GM12865 (cell line): Measurements from ENCODE around the gene UBIAD1.
"Not testable (repeated sequence)": the region's sequence is repeated elsewhere in the genome, so short reads cannot be mapped to it uniquely, and the experiment has no call there.

Source experiments
- DNase-seq: peaks from one replicate; pipeline ENCODE4 v3.0.0; 2010; ENCODE audit warnings: low read depth
- H3K4me3 ChIP-seq: 2 replicates; pipeline ENCODE4 v1.5.1; 2011; ENCODE audit warnings: mild to moderate bottlenecking, low read depth, low read length, control low read depth
- TF ChIP-seq, protein P1 (sequence below): IDR thresholded peaks from 2 replicates; pipeline ENCODE4 v1.5.1; 2011; ENCODE audit warnings: low read length, control low read depth, low read depth, inconsistent platforms; ENCODE audit not compliant: insufficient read depth; ENCODE audit errors: missing control alignments

UBIAD1 gene

DNA sequence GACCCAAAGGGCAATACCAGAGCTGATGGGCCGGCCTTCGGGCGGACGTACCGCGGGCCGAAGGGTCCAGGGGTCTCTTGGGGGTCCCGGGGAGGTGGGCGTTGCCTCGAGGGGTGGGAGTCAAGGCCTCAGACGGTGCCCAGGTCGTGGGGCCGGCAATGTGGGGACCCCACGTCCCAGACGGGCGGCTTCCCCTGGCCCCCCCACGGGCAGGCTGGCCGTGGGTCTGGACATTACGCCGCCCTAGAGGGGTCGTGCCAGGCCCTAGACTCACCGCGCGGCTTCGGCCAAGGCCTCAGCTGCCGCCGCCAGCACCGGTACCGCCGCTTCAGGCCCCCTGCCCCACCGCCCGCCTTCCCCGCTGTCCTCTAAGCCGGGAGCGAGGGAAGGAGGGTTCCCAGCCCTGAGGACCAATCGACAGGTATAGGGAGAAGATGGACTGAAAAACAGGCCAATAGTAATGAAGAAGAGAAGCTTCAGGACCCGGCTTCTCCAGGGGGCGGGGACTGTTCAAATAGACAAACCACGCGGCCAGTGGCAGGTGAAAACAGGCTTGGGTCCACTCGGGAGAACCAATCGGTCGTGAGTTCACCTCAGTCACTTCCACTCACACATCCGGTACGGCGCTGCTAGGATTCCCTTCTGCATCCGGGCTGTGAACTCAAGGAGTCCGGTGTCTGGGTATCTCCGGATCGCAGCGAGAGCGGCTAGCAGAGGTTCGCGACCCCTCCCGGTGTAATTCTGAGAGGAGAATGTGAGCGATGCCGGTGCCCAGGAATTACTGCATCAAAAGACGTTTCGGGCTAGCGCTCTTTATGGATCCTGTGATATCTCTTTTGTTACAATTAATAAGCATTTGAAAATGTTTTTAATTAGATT lies 10.6 kb upstream of the UBIAD1 start, which contains the start of gene MTOR:
Gene MTOR, minus strand, starts transcription at position 381 of the 879 bp plus-strand sequence. CDS start 3,142 bp downstream, outside the sequence.
- peak; percentile 100 for DNase-seq
- H3K4me3 ChIP-seq: peak within 1 kb of the TSS; percentile 97
- TF ChIP-seq, protein P1, sequence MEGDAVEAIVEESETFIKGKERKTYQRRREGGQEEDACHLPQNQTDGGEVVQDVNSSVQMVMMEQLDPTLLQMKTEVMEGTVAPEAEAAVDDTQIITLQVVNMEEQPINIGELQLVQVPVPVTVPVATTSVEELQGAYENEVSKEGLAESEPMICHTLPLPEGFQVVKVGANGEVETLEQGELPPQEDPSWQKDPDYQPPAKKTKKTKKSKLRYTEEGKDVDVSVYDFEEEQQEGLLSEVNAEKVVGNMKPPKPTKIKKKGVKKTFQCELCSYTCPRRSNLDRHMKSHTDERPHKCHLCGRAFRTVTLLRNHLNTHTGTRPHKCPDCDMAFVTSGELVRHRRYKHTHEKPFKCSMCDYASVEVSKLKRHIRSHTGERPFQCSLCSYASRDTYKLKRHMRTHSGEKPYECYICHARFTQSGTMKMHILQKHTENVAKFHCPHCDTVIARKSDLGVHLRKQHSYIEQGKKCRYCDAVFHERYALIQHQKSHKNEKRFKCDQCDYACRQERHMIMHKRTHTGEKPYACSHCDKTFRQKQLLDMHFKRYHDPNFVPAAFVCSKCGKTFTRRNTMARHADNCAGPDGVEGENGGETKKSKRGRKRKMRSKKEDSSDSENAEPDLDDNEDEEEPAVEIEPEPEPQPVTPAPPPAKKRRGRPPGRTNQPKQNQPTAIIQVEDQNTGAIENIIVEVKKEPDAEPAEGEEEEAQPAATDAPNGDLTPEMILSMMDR: peak; percentile 10

DNA sequence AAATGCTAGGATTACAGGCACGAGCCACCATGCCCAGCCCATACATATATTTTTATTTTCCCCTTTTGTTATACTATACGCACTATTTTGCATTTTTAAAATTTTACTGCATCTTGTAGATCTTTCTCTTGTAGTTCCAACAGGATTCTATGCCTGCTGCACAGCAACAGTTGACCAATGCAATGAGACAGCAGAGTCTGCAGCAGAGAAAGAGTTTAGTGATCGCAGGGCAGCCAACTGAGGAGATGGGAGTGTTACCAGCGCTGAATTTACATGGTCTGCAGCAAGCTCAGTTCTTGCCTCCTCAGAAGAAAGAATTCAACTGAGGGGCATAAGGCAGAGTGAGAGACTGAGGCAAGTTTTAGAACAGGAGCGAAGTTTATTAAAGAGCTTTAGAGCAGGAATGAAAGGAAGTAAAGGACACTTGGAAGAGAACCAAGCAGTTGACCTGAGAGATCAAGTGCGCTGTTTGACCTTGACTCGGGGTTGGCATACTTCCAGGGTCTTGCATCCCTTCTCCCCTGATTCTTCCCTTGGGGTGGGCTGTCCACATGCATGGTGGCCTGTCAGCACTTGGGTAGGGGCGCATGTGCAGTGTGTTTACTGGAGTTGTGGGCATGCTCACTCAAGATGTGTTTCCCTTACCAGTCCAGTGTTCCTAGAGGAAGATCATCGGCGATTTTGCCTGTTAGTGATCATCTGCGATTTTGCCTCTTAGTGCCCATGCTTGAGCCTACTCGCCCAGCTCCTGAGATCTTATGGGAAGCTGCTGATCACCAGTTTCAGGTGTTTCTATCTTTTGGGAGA lies 6.5 kb upstream of the UBIAD1 start:
- DNase-seq: no peak
- no peak overlapping the region for H3K4me3 ChIP-seq
- TF ChIP-seq, protein P1: no peak

DNA sequence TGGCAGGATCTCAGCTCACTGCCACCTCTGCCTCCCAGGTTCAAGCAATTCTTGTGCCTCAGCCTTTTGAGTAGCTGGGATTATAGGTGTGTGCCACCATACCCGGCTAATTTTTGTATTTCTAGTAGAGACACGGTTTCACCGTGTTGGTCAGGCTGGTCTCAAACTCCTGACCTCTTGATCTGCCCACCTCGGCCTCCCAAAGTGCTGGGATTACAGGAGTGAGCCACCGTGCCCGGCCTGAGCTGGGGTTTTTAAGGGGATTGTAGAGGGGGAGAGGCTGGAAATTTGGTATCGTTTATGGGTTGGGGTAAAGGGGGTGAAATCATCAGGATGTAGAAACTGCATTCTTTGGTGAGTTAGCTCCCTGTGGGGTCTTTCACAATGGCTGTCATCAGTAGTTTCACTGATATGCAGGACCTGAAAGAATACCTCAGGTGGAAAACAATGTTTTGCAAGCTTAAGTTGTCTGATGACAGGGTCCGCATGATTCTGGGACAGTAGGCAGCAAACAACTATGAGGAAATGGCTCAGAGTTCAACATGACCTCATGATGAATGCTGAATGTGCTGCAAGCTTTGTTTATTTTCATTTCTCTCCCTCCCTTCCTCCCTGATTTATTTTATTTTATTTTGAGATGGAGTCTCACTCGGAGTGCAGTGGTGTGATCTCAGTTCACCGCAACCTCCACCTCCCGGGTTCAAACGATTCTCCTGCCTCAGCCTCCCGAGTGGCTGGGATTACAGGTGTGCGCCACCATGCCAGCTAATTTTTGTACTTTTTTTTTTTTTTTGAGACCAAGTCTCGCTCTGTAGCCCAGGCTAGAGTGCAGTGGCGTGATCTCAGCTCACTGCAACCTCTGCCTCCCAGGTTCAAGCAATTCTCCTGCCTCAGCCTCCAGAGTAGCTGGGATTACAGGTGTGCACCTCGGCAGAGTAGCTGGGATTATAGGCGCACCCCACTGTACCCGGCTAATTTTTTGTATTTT lies 5.4 kb upstream of the UBIAD1 start:
- H3K4me3 ChIP-seq, DNase-seq: not testable (repeated sequence)

DNA sequence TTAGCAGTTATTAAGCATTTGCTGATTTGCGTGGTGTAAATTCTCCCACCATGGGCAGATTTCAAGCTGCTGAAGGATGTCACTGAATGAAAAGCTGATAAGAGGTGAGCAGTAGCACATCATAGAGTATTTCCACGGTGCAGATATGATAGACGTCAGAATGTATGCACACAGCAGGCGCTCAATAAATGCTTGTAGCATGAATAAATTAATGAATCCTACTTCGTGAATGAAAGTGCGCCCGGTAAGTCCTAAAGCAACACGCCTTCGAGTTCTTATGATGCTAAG lies 510 bp upstream of the UBIAD1 start:
- H3K4me3 ChIP-seq: peak overlapping the region; percentile 43
- no peak for DNase-seq
- TF ChIP-seq, protein P1: no peak

DNA sequence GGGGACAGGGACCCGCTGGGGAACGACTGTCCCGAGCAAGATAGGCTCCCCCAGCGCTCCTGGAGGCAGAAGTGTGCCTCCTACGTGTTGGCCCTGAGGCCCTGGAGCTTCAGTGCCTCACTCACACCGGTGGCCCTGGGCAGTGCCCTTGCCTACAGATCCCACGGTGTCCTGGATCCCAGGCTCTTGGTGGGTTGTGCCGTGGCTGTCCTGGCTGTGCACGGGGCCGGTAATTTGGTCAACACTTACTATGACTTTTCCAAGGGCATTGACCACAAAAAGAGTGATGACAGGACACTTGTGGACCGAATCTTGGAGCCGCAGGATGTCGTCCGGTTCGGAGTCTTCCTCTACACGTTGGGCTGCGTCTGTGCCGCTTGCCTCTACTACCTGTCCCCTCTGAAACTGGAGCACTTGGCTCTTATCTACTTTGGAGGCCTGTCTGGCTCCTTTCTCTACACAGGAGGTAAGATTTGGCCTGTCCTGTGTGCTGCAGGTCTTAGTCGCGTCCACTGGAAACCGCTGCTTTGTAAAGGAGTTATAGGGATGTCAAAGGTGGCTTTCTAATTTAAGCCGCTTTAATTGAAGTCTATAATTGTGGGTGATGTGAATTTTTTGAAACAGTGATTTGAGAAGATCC lies 717 bp downstream of the UBIAD1 start:
- TF ChIP-seq, protein P1: no peak
- peak overlapping the region; percentile 98 for H3K4me3 ChIP-seq
- peak; percentile 41 for DNase-seq

DNA sequence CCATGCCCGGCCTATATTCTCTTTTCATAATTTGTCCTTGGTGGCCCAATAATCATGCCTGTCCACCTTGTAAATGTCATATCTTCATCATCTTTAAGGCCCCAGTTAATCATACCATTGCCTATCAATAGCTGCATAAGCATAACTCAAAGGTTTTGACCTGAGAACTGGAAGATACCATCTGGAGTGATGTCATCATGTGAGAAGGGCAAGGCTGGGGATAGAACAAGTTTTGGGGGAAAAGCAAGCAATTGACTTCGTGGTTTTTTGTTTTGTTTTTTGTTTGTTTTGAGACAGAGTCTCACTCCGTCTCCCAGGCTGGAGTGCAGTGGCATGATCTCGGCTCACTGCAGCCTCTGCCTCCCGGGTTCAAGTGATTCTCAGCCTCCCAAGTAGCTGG lies 6.2 kb downstream of the UBIAD1 start:
- TF ChIP-seq, protein P1: no peak
- no peak for DNase-seq
- H3K4me3 ChIP-seq: no peak overlapping the region
